ENCODE data around the gene ANKRD62.
"Not testable (repeated sequence)": the region's sequence is repeated elsewhere in the genome, so short reads cannot be mapped to it uniquely, and the experiment has no call there.

The ANKRD62 gene

DNA sequence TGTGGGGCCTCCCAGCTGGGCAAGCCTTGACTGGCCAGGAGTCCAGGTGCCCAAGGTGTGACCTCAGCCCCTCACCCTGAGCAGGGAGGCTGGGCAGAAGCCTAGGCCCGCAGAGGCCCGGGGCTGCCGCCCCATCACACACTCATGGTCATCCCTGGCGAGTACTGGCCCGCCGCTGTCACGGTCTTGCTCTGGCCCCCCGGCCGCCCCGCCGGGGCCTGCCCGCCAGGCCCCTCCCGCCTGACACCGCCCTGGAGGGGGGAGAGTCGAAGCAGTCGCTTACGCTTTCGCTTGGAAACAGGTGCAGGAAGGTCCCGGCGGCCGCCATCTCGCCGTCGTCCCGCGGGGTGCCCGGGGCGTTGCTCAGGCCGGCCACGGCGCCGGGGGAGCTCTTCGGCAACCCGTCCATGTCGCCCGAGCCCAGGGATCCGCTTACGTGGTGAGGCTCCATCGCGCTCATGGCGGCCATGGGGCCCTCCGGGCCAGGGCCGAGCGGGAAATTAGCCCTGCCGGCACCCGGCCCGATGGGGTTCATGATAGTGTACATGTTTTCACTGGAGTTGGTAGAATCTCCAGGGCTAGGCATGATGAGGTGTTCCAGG lies 26.6 kb upstream of the ANKRD62 start:
- DNase-seq = no peak

DNA sequence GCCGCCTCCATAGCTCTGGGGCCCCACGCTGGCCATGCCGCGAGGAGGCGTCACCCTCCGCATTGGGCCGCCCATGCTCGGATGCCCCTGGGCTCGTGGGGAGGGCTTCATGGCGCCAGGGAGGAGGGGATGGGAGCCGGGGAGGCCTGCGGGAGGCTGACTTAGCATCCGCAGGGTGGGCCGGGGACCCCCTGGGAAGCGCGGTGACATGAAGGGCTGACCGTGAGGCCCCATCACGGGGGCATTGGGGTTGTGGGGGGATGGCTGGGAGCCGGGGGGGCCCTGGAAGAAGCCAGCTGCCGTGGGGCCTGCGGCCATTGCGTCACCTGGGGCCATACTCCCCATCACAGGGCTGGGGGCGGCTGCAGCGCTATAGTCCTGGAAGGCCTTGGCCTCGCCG lies 26.0 kb upstream of the ANKRD62 start:
- no peak for DNase-seq

DNA sequence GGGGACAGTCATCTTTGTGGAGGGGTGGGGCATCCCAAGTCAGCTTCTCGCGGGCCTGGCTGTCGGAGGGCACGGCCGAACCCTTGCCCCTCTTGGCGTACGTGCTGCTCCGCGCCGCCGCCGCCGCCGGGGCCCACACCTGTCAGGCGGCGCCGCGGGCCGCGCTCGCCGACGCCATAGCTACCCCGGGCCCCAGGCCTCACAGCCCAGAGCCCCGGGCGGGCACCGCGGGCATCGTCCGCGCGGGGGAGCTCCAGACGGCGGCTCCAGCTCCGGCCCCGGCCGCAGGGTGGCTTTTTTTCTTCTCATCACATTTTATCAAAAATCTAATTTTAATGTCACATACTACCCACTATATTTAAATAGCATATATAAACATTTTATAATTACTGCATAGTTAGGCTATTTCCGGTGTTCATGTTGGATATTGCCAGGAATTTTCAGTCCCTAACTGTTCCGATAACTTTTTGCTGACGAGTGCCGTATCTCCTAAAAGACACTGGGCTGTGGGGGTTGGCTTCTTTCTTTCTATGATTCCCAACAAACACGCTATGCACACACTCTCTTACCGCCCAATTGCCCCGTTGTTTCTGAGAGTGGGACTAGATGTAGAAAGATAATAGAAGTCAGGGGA lies 25.2 kb upstream of the ANKRD62 start:
- not testable (repeated sequence) for DNase-seq

DNA sequence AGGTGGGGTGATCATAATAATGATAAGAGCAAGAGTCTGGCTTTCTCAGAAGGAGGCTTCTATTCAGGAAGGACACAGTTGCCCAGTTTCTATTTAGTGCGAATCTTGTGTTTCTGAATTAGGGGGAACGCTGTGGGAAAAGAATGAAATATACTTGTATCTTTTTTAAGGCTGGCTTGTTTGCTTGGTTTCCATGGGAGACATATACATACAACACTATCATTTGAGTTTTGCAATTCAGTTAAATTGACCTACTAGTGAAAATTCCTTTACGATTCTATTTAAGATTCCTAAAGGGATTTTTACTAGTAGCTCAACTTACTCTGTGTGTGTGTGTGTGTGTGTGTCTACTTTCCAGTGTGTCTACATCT lies 24.7 kb upstream of the ANKRD62 start:
- DNase-seq = no peak

DNA sequence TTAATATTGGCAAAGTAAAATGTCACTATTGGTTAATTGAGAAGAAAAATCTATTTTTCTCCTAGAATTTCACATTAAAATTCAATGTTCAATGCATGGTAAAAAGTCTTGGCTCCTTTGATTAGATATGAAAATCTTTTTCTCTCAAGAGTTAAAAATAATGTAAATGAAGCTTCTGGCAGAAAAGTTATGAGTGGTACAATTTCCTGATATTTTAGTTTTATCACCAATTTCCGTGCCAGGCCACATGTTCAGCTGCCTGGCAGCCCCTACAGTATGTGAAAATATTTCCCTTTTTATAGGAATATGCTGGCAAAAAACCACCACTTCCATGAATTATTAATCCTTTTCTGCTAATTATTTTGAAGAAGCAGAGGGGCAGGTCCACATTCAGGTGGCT lies 22.6 kb upstream of the ANKRD62 start:
- DNase-seq = not testable (repeated sequence)

DNA sequence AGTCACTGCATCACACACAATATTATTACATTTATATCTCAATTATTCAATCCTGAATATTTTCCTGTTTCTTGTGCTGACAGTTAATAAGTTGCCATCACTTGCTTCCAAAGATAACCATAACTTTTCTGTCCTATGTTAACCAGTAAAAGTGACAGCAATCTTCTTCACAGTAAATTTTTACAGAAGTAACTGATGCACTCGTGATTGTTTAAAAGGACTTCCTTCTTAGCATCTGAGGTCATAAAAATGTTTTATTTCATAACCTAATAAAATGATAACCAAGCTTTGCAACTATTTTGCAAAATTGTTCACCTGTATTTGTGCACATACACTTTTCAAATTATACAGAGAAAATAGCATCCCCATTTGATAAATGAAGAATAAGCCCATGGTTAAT lies 20.6 kb upstream of the ANKRD62 start:
- no peak for DNase-seq

DNA sequence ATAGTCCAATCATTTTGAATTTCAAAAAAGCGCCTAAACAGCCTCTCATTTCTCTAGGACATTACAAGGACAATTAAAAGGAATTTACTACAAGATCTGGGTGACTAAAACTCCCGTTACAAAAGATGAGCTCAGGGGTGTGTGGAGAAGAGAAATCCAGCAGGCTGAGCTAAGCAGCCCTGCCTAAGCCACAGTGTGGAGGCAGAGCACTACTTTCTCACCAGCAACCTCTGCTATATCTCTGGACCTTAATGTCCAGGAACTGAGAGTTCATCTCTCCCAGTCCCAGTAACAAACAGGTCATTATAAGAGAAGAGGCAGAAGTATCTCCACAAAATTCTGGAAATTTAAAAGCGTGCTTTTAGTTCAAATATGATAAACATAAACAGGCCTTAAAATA lies 18.9 kb upstream of the ANKRD62 start:
- DNase-seq = no peak

DNA sequence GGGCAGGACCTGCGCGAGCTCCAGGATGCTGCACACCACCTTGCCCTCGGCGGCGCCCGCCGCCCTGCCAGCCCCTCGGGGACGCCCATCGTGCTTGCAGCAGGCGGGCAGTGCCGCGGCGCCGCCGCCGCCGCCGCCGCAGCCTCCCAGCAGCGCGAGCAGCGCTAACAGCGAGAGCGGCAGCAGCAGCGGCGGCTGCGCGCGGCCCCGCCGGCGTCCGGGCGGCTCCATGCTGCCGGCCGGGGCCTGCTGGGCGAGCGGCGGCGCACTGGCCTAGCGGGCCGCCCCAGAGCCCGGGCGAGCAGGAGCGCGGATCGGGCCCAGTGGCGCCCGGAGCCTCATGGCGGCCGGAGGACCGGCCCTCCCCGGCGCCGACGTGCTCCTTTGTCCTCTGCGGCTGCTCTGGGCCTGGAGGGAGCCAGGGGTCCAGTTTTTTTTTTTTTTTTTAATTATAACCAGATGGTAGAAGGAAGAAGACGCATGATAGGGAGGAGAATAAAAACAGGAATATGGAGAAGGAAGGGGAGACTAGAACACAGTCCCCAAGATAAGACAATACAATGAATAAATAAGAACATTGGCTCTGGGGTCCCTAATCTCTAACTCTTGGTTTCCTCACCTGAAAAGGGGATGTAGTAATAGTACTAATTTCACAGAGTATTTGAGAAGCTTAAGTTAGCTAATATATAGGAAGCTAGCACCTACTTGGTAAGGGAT lies 17.1 kb upstream of the ANKRD62 start:
- DNase-seq = peak in 1 of 2 experiments; percentile 49

DNA sequence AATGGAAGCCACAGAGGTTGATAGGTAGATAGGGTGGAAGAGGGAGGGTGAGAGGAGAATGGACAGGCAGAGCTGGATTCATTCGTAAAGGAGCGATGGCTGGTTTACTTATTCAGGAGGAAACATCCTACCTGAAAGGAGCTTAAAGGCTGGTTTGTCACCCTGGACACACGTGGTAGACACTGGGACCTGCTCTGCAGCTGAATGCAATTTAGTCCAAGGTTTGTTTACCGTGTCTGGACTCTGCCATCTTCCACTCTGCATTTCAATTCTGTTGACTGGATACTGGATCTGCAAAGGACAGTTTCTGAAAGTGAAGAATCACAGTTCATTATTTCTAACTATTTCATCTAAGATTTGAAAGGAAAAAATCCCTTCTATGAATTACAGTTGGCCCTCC lies 15.6 kb upstream of the ANKRD62 start:
- not testable (repeated sequence) for DNase-seq

DNA sequence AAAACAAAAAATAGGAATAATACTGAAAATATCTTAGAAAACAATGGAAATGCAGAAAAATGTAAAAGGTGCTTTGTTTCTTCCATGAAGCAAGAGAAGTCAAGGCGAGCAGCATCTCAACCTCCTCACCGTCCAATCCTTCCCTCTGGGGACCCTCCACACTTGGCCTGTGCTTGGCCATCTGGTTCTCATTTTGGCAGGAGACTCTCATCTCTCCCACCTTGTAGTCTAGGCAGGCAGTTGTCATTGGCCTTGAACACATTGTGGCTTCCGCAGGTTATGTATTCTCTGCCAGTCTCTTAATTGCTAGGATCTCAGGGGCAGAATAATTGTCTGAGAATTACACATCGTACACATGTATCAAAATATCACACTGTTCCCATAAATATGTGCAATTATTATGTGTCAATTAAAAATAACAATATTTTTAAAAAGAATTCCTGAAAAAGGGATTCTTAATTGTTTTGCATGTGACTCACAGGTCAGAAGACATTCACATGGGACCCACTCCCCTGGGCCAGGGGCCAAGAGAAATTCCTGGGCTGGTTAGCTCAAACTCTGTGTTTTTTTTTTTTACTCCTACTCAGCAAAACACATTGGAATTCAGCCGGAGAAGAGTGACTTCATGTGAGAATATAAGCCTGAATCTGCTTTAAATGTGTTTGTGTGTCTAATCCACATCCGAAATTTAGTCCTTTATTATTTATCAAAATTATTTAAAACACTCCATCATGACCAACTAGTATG lies 14.0 kb upstream of the ANKRD62 start:
- peak; percentile 35 to 84 for DNase-seq

DNA sequence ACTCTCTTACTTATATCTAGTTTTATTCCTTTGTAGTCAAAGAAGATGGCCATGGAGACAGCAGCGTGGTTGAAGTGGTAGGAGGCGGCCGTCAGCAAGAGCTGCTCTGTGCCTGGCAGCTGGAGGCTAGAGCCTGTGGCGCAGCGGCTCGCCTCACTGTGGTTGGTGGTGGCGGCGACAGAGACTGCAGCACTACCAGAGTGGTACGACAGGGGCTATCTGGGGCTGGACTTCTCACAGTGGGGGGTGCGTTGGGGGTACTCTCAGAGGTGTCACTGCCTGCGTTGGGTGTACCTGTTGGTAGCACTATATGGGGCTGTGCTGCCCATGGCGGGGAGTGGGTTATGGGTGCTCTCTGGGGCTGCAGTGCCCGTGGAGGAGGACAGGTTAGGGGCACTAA lies 8.5 kb upstream of the ANKRD62 start:
- DNase-seq = no peak

DNA sequence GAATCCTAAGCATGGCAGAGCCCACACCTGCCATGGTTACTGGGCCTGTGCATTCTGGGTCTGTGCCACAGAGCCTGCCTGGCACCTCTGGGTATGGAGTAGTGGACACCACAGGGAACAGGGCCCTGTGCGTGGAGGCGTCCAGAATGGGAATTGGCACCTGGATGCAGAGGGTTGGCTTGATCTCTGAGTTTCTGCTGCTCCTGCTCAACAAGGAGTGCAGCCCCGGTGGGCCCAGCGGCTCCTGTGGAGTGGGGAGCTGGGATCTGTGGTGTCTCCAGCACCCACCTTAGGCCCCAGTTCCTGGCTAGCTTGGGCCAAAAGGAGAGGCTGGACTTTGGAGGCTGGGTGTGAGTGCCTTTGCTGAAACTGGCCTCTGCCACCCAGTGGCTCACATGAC lies 7.9 kb upstream of the ANKRD62 start:
- no peak for DNase-seq

DNA sequence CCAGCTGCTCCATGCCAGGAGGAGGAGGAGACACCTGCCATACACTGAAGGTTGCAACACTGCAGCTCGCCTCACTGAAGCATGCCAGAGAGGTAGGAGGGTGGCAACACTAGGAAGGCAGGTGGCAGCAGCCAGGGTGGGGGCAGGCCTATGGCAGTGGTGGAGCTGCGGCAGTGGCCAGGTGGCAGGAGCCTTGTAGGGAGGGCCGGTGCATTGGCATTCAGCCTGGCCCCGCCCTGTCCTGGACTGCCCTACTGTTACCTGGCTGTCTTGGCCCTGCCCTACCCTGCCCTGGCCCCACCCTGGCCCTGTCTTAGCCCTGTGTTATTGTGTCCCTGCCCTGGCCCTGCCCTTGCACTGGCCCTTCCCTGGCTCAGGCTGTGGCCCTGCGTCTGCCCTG lies 7.4 kb upstream of the ANKRD62 start:
- DNase-seq = no peak

DNA sequence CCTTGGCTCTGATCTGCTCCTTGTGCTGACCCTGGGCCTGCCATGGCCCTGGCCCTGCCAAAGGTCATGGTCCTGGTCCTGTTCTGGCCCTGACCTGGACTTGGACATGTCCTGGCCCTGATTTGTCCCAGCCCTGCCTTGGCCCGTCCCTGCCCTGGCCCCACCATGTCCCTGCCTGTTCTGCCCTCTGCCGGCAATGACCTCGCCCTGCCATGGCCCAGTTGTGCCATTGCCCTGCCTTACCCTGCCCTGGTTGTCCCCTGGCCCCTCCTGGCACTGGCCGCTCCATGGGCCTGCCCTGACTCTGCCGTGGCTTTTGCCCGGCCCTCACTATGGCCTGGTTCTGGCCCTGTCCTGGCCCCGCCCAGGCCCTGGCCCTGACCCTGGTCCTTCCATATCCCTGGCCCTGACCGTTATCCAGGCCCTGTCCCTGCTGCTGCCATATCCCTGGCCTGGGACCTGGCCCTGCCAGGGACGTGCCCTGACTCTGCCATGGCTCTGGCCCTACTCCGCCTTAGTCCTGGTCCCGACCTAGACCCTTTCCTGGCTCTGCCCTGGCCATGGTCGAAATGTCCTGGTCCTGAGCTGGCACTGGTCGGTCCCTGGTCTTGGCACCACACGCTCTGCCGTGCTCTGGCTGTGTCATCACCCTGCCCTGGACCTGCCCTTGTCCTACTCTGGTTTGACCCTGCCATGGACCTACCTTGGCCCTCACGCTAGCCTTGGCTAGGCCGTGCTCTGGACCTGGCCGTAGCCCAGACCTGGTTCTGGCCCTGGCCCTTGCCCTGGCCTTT lies 6.8 kb upstream of the ANKRD62 start:
- no peak for DNase-seq

DNA sequence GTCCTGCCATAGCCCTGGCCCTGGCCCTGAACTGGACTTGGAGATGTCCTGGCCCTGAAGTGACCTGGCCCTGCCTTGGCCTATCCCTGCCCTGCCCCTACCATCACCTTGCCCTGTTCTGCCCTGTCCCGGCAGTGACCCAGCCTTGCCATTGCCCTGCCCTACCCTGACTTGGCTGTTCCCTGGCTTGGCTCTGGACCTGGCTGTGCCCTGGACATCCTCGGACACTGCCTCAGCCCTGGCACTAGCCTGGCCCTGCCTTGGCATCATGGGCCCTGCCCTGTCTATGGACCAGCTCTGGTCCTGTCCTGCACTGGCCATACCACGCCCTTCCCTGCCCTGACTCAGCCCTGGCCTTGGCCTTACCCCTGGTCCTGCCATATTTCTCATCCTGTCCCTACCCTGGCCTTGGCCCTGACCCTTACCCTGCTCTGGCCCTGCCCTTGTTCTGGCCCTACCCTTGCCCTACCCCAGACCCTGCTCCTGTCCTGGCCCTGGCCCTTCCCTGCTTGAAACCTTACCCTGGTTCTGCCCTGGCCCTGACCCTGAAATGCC lies 6.1 kb upstream of the ANKRD62 start:
- DNase-seq = no peak

DNA sequence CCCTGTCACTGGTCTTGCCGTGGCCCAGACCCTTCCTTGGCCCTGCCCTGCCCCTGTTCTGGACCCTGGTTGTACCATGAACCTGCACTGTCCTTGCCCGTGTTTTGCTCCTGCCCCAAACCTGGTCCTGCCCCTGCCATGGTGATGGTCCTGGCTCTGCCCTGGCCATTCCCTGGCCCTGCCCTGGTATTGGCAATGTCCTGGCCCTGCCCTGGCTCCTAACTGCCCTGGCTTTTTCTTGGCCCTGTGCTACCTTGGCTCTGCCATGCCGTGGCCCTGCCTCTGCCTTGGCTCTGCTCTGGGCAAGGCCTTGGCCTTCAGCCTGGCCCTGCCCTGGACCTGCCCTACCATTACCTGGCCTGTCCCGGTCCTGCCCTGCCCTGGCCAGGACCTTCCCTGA lies 5.5 kb upstream of the ANKRD62 start:
- no peak for DNase-seq

DNA sequence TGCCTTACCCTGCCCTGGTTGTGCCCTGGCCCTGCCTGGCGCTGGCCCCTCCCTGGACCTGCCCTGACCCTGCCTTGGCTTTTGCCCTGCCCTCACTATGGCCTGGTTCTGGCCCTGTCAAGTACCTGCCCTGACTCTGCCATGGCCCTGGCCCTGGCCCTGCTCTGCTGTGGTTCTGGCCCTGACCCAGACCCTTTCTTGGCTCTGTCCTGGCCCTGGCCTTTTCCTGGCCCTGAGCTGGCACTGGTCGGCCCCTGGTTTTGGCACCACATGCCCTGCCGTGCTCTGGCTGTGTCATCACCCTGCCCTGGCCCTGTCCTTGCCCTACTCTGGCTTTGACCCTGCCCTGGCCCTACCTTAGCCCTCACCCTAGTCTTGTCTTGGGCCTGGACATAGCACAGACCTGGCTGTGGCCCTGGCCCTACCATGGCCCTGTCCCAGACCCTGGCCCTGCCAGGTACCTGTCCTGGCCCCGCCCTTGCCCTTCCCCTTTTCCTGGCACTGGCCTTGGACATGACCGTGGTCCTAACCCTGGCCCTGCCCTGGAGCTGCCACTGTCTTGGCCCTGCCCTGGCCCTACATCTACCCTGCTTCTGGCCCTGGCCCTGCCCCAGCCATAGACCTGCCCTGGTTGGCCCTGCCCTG lies 4.8 kb upstream of the ANKRD62 start:
- no peak for DNase-seq

DNA sequence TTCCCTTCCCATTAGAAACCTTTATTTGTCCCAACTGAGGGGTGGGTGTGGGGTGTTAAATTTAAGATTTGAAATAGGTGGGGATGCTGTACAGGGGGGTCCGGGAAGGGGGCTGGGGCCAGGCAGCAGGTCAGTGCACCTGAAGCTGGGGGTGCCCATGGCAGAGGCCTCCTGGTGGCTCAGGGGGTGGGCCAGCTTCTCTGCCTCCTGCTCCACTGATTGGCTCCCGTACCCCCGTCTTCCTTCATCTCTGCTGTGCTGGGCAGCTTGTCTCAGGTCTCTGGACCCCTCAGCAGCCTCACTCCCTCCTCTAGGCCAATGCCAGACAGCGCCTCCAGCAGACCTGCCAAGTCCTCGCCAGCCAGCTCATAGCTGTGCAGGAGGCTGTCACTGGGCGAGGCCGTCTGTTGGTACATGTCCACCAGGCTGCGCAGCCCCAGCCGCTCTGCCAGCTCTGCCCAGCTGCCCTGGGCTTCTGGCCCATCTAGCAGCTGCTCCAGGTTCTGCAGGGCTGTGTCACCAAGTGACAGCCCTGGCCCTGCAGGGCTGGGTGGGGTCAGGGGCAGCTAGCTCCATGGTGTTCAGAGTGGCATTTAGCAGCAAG lies 2.0 kb upstream of the ANKRD62 start:
- no peak for DNase-seq

DNA sequence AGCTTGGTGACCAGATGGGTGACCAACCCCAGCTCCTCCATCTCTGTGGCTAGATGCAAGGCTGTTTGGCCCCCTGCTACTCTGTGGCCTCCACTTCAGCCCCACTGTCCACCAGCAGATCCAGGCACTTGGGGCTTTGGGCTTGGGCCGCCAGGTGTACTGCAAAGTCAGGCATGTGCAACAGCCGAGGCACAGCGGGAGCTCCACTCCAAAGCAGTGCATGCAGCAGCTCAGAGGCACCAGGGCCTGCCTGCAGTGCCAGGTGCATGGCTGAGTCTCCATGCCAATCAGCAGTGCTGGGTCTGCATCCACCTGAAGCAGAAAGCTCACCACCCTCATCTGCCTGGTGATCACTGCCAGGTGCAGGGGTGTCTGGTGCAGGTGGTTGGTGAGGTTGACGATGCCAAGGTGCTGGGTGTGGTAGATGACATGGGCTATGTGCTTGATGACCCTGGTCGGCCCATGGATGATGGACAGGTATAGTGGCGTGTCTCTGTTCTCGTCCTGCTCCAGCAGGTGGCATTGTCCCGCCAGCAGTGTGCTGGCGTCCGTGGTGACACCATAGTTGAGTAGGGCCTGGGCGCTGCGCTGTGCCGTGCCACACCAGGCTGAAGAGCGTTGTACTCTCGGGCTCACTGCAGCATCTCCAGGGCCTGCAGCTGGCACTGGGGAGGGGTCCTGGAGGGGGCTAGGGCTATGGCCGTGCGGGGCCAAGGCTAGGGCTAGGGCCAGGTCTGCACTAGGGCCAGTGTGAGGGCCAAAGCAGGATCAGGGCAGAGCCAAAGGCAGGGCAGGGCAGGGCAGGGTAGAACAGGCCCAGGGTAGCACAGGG lies 1.0 kb upstream of the ANKRD62 start:
- peak; percentile 13 to 62 for DNase-seq

DNA sequence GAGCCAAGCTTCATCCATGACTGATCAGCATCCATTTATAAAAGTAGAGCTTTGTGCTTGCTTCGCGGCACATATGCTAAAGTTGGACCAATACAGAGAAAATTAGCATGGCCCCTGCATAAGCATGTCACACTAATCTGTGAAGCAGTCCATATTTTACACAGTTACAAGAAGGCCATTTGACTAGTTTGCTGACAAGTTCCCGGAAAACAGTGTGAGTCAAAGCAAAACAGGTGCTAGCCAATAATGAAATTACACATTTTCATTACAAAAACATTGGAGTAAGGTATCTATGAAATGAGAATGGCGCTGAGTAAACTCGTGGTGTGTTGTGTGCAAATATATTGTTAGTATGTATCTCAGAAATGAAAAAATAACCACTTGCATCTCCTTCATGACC lies 4.7 kb downstream of the ANKRD62 start:
- DNase-seq = no peak

DNA sequence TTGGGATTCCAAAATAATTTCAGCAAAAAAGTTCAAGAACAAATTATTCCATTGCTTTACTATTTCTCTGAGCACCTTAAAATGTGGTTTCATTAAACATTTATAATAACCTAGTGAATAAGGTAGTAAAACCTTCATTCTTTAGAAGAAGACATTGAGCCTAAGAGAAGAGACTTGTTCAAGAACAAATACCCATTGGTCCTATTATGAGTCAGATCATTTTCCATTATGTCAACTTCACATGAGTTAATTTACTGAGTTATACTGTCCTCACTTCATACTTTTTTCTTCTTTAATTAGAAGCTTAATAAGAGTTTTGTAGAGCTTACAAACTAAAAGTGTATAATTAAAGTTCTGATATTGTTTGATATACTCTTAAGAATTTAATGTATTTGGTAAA lies 5.5 kb downstream of the ANKRD62 start:
- DNase-seq = no peak
